IMR-90 (cell line): ENCODE data around the gene PKD1. TPM values are rescaled to one million over a fixed set of nuclear protein-coding genes. Genes with fewer than 3 reads are reported as not detected.
A peak's percentile ranks its signal among the peaks of the same experiment; 100 is the strongest.

Experiments
- ATAC-seq: fragments of 200-7000 bp; cut with Tn5 transposase; 2 replicates; pipeline ENCODE4 v1.9.1; 2020; ENCODE audit warnings: low read depth, mild to moderate bottlenecking, moderate library complexity
- BruUV-seq: library from RNA; stranded (reverse); fragments of 400-500 nt; replicated peaks from 2 replicates; lab custom pipeline; 2021; lab: Mats Ljungman, UMichigan
- CTCF ChIA-PET: fragments of 300-600 bp; formaldehyde crosslinking; extraction: SDS; loops from one replicate; lab custom pipeline; 2021; ENCODE audit warnings: antibody characterized with exemption; lab: Yijun Ruan, JAX
- POLR2A ChIA-PET: fragments of 300-600 bp; sonication (Branson Sonifier 250); formaldehyde crosslinking; loops from one replicate; lab custom pipeline; 2022; ENCODE audit warnings: antibody characterized with exemption; ENCODE audit not compliant: unreplicated experiment; lab: Charles Lee
- DNase-seq: peaks from one replicate; pipeline ENCODE4 v3.0.0; 2013
- H2AFZ ChIP-seq: replicated peaks from 2 replicates; pipeline ENCODE3; 2013; ENCODE audit warnings: low read length, mild to moderate bottlenecking; ENCODE audit not compliant: poor library complexity
- H2AK5ac ChIP-seq: 2 replicates; pipeline ENCODE4 v1.6.1; 2013; ENCODE audit warnings: low read depth, low read length, inconsistent platforms
- H2AK9ac ChIP-seq: replicated peaks from 2 replicates; pipeline ENCODE3; 2013; ENCODE audit warnings: mild to moderate bottlenecking, low read depth, low read length, moderate library complexity; ENCODE audit not compliant: poor library complexity
- H2BK120ac ChIP-seq: 2 replicates; pipeline ENCODE4 v1.6.1; 2013; ENCODE audit warnings: low read depth, low read length, inconsistent platforms
- H2BK15ac ChIP-seq: 3 replicates; pipeline ENCODE4 v1.6.1; 2013; ENCODE audit warnings: low read depth, low read length, inconsistent platforms
- H2BK20ac ChIP-seq: 2 replicates; pipeline ENCODE4 v1.6.1; 2013; ENCODE audit warnings: low read depth, mild to moderate bottlenecking, inconsistent platforms, low read length, moderate library complexity
- H2BK5ac ChIP-seq: 2 replicates; pipeline ENCODE4 v1.6.1; 2013; ENCODE audit warnings: mild to moderate bottlenecking, low read depth, low read length, inconsistent platforms; ENCODE audit not compliant: poor library complexity, severe bottlenecking
- H3K14ac ChIP-seq: replicated peaks from 2 replicates; pipeline ENCODE4 v1.6.1; 2013; ENCODE audit warnings: low read depth, low read length, inconsistent platforms
- H3K18ac ChIP-seq: 2 replicates; pipeline ENCODE4 v1.6.1; 2013; ENCODE audit warnings: low read depth, low read length, control low read depth
- H3K23ac ChIP-seq: 2 replicates; pipeline ENCODE4 v1.6.1; 2013; ENCODE audit warnings: low read depth, low read length, inconsistent platforms
- H3K27ac ChIP-seq: 2 replicates; pipeline ENCODE4 v1.5.1; 2013; ENCODE audit warnings: mild to moderate bottlenecking, control low read depth, low read length; ENCODE audit not compliant: insufficient read depth
- H3K27me3 ChIP-seq: 2 replicates; pipeline ENCODE4 v1.6.1; 2013; ENCODE audit warnings: low read length; ENCODE audit not compliant: control insufficient read depth, insufficient read depth
- H3K36me3 ChIP-seq: 2 replicates; pipeline ENCODE4 v1.6.1; 2013; ENCODE audit warnings: low read length, mixed read lengths; ENCODE audit not compliant: control insufficient read depth, insufficient read depth
- H3K4ac ChIP-seq: 2 replicates; pipeline ENCODE4 v1.6.1; 2013; ENCODE audit warnings: low read depth, low read length, inconsistent platforms
- H3K4me1 ChIP-seq: 2 replicates; pipeline ENCODE4 v1.6.1; 2013; ENCODE audit warnings: low read length, mixed read lengths; ENCODE audit not compliant: control insufficient read depth, insufficient read depth
- H3K4me2 ChIP-seq: 2 replicates; pipeline ENCODE4 v1.6.1; 2013; ENCODE audit warnings: low read depth, mild to moderate bottlenecking, control low read depth, low read length, moderate library complexity
- H3K4me3 ChIP-seq: 2 replicates; pipeline ENCODE4 v1.5.1; 2013; ENCODE audit warnings: low read depth, mild to moderate bottlenecking, control low read depth, low read length, moderate library complexity; ENCODE audit not compliant: insufficient read depth
- H3K56ac ChIP-seq: 2 replicates; pipeline ENCODE4 v1.6.1; 2013; ENCODE audit warnings: low read length, inconsistent platforms; ENCODE audit not compliant: insufficient read depth; ENCODE audit errors: extremely low read depth
- H3K79me1 ChIP-seq, 2 experiments: 2 replicates each; pipeline ENCODE4 v1.6.1; 2013; ENCODE audit warnings: low read length in 2 of 2, inconsistent platforms in 1 of 2, low read depth in 1 of 2
- H3K9ac ChIP-seq: 2 replicates; pipeline ENCODE4 v1.6.1; 2013; ENCODE audit warnings: low read depth, low read length, control low read depth
- H3K9me1 ChIP-seq: 2 replicates; pipeline ENCODE4 v1.6.1; 2013; ENCODE audit warnings: low read length, inconsistent platforms; ENCODE audit not compliant: insufficient read depth
- H3K9me3 ChIP-seq: 2 replicates; pipeline ENCODE4 v1.6.1; 2013; ENCODE audit warnings: low read length; ENCODE audit not compliant: control insufficient read depth, insufficient read depth
- H4K20me1 ChIP-seq: 2 replicates; pipeline ENCODE4 v1.6.1; 2013; ENCODE audit warnings: low read length, inconsistent platforms; ENCODE audit not compliant: insufficient read depth
- H4K5ac ChIP-seq: 2 replicates; pipeline ENCODE4 v1.6.1; 2013; ENCODE audit warnings: mild to moderate bottlenecking, low read depth, low read length, control low read depth
- H4K8ac ChIP-seq, 2 experiments: 2 replicates each; pipeline ENCODE4 v1.6.1; 2013; ENCODE audit warnings: low read depth in 2 of 2, low read length in 2 of 2, control low read depth in 1 of 2, inconsistent platforms in 1 of 2
- H4K91ac ChIP-seq: 2 replicates; pipeline ENCODE4 v1.6.1; 2013; ENCODE audit warnings: low read depth, low read length, inconsistent platforms; ENCODE audit not compliant: insufficient read depth
- BHLHE40 ChIP-seq: fragments of 150-350 bp; IDR thresholded peaks from 2 replicates; pipeline ENCODE4 v1.6.1; 2016; ENCODE audit warnings: mild to moderate bottlenecking, low read depth, low read length
- CEBPB ChIP-seq: IDR thresholded peaks from 2 replicates; pipeline ENCODE4 v1.6.1; 2012; ENCODE audit warnings: low read depth, low read length, improper control_type of control experiment
- CHD1 ChIP-seq: IDR thresholded peaks from 2 replicates; pipeline ENCODE4 v1.6.1; 2012; ENCODE audit warnings: low read depth, low read length, improper control_type of control experiment
- CTCF ChIP-seq: conservative IDR thresholded peaks from 2 replicates; pipeline ENCODE4 v1.5.1; 2012; ENCODE audit warnings: mild to moderate bottlenecking, low read depth, low read length, improper control_type of control experiment
- ELK1 ChIP-seq: fragments of 150-350 bp; IDR thresholded peaks from 2 replicates; pipeline ENCODE4 v1.6.1; 2016; ENCODE audit warnings: low read depth, mild to moderate bottlenecking, low read length, moderate library complexity, borderline replicate concordance
- FOS ChIP-seq: fragments of 150-350 bp; IDR thresholded peaks from 2 replicates; pipeline ENCODE4 v1.6.1; 2016; ENCODE audit warnings: low read depth, low read length
- MAFK ChIP-seq: IDR thresholded peaks from 2 replicates; pipeline ENCODE4 v1.6.1; 2012; ENCODE audit warnings: low read depth, low read length, improper control_type of control experiment
- MAZ ChIP-seq: IDR thresholded peaks from 2 replicates; pipeline ENCODE4 v1.6.1; 2012; ENCODE audit warnings: low read depth, mild to moderate bottlenecking, low read length, improper control_type of control experiment, moderate library complexity, borderline replicate concordance
- NFE2L2 ChIP-seq: fragments of 150-350 bp; IDR thresholded peaks from 2 replicates; pipeline ENCODE4 v1.6.1; 2016; ENCODE audit warnings: low read depth, mild to moderate bottlenecking, low read length
- POLR2A ChIP-seq: IDR thresholded peaks from 2 replicates; pipeline ENCODE4 v1.6.1; 2012; ENCODE audit warnings: mild to moderate bottlenecking, low read depth, low read length
- RCOR1 ChIP-seq: IDR thresholded peaks from 2 replicates; pipeline ENCODE4 v1.6.1; 2012; ENCODE audit warnings: mild to moderate bottlenecking, low read length, improper control_type of control experiment; ENCODE audit not compliant: insufficient replicate concordance
- RFX5 ChIP-seq: IDR thresholded peaks from 2 replicates; pipeline ENCODE4 v1.8.0; 2012; ENCODE audit warnings: low read depth, mild to moderate bottlenecking, low read length, moderate library complexity
- SMC3 ChIP-seq: fragments of 150-350 bp; IDR thresholded peaks from 2 replicates; pipeline ENCODE4 v1.6.1; 2016; ENCODE audit warnings: low read depth, mild to moderate bottlenecking, antibody characterized with exemption, low read length, moderate library complexity
- USF2 ChIP-seq: fragments of 150-350 bp; IDR thresholded peaks from 2 replicates; pipeline ENCODE4 v1.6.1; 2017; ENCODE audit warnings: mild to moderate bottlenecking, antibody characterized with exemption, low read length, low read depth
- WGBS, 2 experiments: methylation state at CpG; one replicate each; pipeline versions ENCODE4 v1.1.5 to v1.1.7; 2013; ENCODE audit warnings: missing lambda C conversion rate in 2 of 2; ENCODE audit not compliant: insufficient read length in 1 of 2; ENCODE audit errors: extremely low coverage in 2 of 2; 5-methylcytosine and 5-hydroxymethylcytosine counted together
- dilution Hi-C: fragments of 300-500 bp; cut with HindIII; formaldehyde crosslinking; loops from one replicate; pipeline ENCODE4 v1.14.3; 2018; ENCODE audit warnings: low sequenced_read_pairs; ENCODE audit not compliant: unreplicated experiment
- in situ Hi-C: fragments of 300-500 bp; cut with MboI; formaldehyde crosslinking; loops from 3 replicates; pipeline ENCODE4 v1.14.3; 2019; ENCODE audit warnings: low sequenced_read_pairs, inconsistent platforms, mixed read lengths
- intact Hi-C: fragments of 100-400 bp; cut with micrococcal nuclease; formaldehyde crosslinking; loops from 2 replicates; pipeline ENCODE4 v1.10.0; 2022
- polyA plus RNA-seq, 3 experiments: library from polyadenylated mRNA; depleted of rRNA; stranded (reverse); fragments of >200 nt; gene quantifications; 2 replicates each; pipeline ENCODE4 v1.2.3, GENCODE V29; 2012; ENCODE audit warnings: low replicate concordance in 1 of 3
- total RNA-seq: library from RNA; depleted of rRNA; stranded (reverse); fragments of >200 nt; gene quantifications from 2 replicates; pipeline ENCODE4 v1.2.3, GENCODE V29; 2012

PKD1 gene
- total and polyA plus RNA-seq, 2 of the 4 experiments (the other 2 are of a cell fraction), result 7.9 to 97.3 TPM

DNA sequence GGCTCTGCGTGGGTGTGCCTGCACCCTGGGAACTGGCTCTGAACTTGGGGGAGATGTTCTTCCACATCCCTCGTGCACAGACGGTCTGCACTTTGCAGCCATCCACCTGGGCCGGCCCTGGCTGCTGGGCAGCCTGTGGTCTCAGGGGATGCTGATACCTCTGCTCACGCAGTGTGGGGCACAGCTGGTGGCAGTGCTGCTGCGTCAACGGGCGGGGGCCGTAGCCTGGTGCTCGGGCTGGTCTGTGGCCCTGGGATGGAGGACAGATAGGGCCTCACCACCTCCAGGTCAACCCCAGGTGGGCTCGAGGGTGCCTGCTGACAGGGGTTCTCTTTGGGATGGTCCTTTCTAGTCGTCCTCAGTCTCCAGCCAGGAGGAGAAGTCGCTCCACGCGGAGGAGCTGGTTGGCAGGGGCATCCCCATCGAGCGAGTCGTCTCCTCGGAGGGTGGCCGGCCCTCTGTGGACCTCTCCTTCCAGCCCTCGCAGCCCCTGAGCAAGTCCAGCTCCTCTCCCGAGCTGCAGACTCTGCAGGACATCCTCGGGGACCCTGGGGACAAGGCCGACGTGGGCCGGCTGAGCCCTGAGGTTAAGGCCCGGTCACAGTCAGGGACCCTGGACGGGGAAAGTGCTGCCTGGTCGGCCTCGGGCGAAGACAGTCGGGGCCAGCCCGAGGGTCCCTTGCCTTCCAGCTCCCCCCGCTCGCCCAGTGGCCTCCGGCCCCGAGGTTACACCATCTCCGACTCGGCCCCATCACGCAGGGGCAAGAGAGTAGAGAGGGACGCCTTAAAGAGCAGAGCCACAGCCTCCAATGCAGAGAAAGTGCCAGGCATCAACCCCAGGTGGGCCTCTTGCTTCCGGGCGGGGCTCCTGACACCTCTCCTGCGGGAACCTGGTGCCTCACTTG is 51.6 kb downstream of the PKD1 start:
- Histone ChIP-seq H4K91ac (no peak overlapping the region), H3K9ac (no peak overlapping the region), H2AK9ac (peak overlapping the region; percentile 82), H3K56ac (no peak overlapping the region), H3K27me3 (no peaks in the 10 kb centered on the region), H3K23ac (no peak overlapping the region), H2AFZ (no peak overlapping the region), H3K27ac (no peak overlapping the region), H3K4me1 (peaks cover 3% of the 10 kb centered on the region; the same call in 1 of the 2 replicates), H4K5ac (no peak overlapping the region), H2BK15ac (no peak overlapping the region), H3K14ac (no peak overlapping the region), H3K9me1 (no peaks in the 10 kb centered on the region), H2BK120ac (no peak overlapping the region), H3K36me3 (peaks cover 83% of the 10 kb centered on the region), H3K79me1 (0 out of 4 replicates have a peak, but pooled peaks cover 0 to 3% of the 10 kb centered on the region in 2 experiments), H3K18ac (no peak overlapping the region), H3K4me3 (no peak overlapping the region), H2AK5ac (no peak overlapping the region), H2BK20ac (no peak overlapping the region), H4K8ac (no peak overlapping the region), H3K4ac (no peak overlapping the region), H2BK5ac (no peak overlapping the region), H4K20me1 (peaks cover 25% of the 10 kb centered on the region), H3K9me3 (no peaks in the 10 kb centered on the region), H3K4me2 (no peak overlapping the region)
- ChIA-PET POLR2A (no interaction called here), CTCF (no interaction called here)
- dilution Hi-C loops, result no loop called here
- DNase-seq (no peak), ATAC-seq (no peak)
- intact Hi-C loops, result no loop called here
- BruUV-seq, result TSS peak; percentile 77
- 96% methylated on average over 31 of the region's 44 CpGs; no CpG with 5 or more reads in 1 of the 2 experiments for WGBS, 2 experiments
- in situ Hi-C loops, result no loop called here
- no peak for TF ChIP-seq SMC3
- no peak for TF ChIP-seq CEBPB
- no peak for TF ChIP-seq FOS
- TF ChIP-seq POLR2A, result no peak
- no peak for TF ChIP-seq NFE2L2
- no peak for TF ChIP-seq CTCF
- no peak for TF ChIP-seq CHD1
- no peak for TF ChIP-seq USF2
- no peak for TF ChIP-seq RCOR1
- no peak for TF ChIP-seq ELK1
- no peak for TF ChIP-seq MAFK
- no peak for TF ChIP-seq MAZ
- no peak for TF ChIP-seq RFX5
- TF ChIP-seq BHLHE40, result no peak
